Breast epithelium (tissue), 3 donors: ENCODE results near the gene PFKFB2.

Source experiments
- CTCF ChIP-seq, 3 donors: fragments of 450-650 bp; IDR thresholded peaks; one replicate each; pipeline ENCODE4 v1.5.1; 2016 to 2017; ENCODE audit warnings: antibody characterized with exemption in 3 of 3, mild to moderate bottlenecking in 3 of 3, moderate library complexity in 3 of 3
- POLR2A ChIP-seq: fragments of 450-650 bp; IDR thresholded peaks from one replicate; pipeline ENCODE4 v1.6.1; 2016; ENCODE audit warnings: antibody characterized with exemption, mild to moderate bottlenecking, moderate library complexity
- POLR2AphosphoS5 ChIP-seq, 3 donors: sonication (generic); formaldehyde crosslinking; IDR thresholded peaks; one replicate each; pipeline ENCODE4 v1.6.1; 2017; ENCODE audit warnings: antibody characterized with exemption in 3 of 3

GRCh38 chr1:207004931-207005830, 47.9 kb upstream of the PFKFB2 start:
- TF ChIP-seq CTCF (IDR thresholded peaks at IDR 0.05) = peak in 2 of 3 donors; percentile 43 to 59
- no peak for TF ChIP-seq POLR2AphosphoS5 (IDR thresholded peaks at IDR 0.05)
- TF ChIP-seq POLR2A = no peak
